ENCODE data around the gene PRDM12.

Gene PRDM12

GRCh38 chr9:130664251-130665028 lies at the start of gene PRDM12:
Gene PRDM12 (plus strand): TSS chr9:130664594. CDS start chr9:130664654, 60 bp downstream.
- TF ChIP-seq GATA3 (IDR thresholded peaks at IDR 0.05; ENCODE audit: low read depth, low read length) (no peak), GATA2 (IDR thresholded peaks at IDR 0.05; ENCODE audit: low read depth, low read length) (no peak)

DNA sequence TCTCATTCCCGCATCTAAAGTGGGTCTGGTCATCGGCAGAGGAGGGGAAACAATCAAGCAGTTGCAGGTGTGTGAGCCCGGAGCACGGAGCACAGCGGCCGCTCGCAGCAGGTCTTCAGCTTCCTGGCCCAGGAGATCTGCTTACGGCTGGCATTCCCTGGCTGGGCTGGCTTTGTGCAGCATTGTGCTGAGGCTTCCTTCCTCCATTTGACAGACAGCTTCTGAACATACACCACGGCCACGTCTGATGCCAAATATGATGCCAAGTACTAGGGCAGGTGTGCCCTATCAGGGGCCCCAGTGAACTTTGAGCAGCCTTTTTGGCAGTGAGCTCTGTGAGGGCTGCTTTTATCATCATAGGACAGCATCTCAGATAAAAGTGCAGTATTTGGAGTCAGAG lies 47.9 kb upstream of the PRDM12 start:
- TF ChIP-seq GATA3 (IDR thresholded peaks at IDR 0.05; ENCODE audit: low read depth, low read length) (no peak), GATA2 (IDR thresholded peaks at IDR 0.05; ENCODE audit: low read depth, low read length) (no peak)

- no peak for TF ChIP-seq GATA3 (IDR thresholded peaks at IDR 0.05; ENCODE audit: low read depth, low read length)
- TF ChIP-seq GATA2 (IDR thresholded peaks at IDR 0.05; ENCODE audit: low read depth, low read length): no peak
These were observed 40.9 kb upstream of the PRDM12 start for GRCh38 chr9:130623466-130623865.

DNA sequence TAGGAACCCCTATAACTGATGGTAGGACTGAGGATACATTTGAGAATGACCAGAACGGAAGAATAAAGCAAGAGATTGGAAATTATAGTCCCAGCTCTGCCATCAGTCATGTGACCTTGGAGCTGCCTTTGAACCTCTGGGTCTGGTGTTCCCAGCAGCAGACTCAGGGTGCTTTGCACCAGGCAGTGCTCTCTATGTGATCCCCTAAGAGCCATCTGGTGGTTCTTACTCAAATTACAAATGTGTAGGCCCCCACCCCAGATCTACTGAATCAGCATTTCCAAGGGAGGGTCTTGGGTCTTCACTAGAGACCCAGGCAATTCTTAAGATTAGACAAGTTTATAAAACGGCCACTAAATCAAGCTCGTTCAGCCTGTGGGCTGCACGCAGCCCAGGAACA lies 40.2 kb upstream of the PRDM12 start:
- TF ChIP-seq GATA3 (IDR thresholded peaks at IDR 0.05; ENCODE audit: low read depth, low read length): no peak
- TF ChIP-seq GATA2 (IDR thresholded peaks at IDR 0.05; ENCODE audit: low read depth, low read length): no peak

DNA sequence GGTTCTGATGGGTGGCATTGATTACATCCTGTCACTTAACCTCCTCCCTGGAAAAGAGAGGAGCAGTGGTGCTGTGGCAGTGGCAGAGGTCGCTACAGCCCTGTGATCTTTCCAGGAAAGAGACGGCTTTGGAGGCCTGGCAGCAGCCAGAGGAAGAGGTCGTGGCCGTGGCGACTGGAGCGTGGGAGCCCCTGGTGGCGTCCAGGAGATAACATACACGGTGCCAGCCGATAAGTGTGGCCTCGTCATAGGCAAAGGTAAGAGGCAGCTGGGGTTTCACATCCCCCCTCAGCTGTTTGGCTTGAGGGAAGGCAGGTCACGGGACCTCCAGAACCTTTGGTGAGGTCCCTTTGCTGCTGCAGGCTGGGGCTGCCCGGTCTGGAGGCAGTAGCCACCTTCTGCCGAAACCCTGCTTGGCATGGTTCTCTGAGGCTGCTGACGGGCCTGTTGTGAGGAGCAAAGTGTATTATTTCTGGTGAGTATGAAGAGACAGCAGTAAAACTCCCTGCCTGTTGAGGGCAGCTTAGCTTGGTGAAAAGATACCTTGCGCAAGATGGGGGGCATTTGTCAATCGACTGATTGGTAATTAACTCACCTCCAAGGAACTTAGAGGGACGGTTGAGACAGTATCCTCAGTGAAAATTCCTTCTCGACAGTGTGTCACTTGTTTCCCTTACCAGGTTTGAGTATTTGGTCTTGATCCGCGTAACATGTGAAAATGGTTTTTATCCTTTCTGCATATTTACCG lies 38.0 kb upstream of the PRDM12 start:
- TF ChIP-seq GATA2 (IDR thresholded peaks at IDR 0.05; ENCODE audit: low read depth, low read length): no peak
- no peak for TF ChIP-seq GATA3 (IDR thresholded peaks at IDR 0.05; ENCODE audit: low read depth, low read length)

DNA sequence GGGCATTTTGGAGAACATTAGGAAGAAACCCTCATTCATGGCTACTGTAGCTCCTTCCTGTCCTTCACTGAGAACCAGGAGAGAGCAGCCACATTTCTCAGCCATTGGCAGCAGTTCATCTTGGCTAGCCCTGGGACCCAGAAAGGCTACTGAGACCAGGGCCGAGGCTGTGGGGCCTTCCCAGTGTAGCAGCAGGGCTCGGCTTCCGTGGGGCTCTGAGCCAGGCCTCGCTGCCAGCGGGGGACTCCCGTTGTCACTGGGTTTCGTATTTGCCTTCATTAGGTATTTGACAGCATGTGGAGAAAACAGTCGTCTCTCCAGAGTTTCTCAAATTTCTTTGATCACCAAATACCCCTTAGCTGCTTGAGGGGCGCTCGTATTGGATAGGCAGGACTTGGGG lies 37.3 kb upstream of the PRDM12 start:
- TF ChIP-seq GATA2 (IDR thresholded peaks at IDR 0.05; ENCODE audit: low read depth, low read length) (no peak), GATA3 (IDR thresholded peaks at IDR 0.05; ENCODE audit: low read depth, low read length) (no peak)

DNA sequence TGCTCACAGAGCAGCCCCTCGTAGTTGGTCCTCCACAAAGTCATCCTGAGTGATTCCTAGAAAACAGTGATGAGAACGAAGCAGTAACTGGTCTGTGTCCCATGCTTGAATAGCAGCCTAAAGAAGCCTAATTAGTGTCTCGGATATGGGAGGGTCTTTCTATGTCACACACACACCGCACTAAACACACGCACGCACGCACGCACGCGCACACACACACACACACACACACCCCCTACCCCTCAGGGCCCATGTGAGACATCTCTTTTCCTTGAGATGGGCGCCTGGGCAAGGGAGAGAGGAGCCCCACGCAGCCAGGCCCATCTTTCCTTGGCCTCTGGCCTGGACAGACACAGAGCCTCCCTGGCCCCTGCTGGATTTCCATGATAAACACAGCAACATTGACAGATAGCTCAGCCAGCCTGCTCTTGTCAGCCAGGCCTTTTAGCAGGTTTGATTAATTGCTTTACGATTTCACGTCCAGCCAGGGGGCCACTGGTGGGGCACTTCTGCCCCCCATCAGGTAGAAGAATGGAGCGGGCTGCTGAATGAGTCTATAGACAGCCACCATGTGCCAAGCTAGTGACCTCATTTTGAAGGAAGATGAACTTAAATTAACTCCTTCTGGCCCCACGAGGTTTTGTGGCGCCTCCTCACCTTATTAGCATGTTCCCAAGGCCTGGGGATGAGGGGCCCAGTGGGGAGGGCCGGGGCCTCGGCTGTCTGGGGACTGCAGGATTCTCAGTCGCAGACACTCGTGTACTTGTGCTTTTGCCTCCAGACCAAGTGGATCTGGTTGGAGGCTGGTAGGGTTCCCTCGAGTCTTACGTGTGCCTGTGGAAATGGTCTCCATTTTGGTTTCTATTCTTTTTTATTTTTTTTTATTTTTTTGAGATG lies 36.2 kb upstream of the PRDM12 start:
- TF ChIP-seq GATA3 (IDR thresholded peaks at IDR 0.05; ENCODE audit: low read depth, low read length): no peak
- no peak for TF ChIP-seq GATA2 (IDR thresholded peaks at IDR 0.05; ENCODE audit: low read depth, low read length)

DNA sequence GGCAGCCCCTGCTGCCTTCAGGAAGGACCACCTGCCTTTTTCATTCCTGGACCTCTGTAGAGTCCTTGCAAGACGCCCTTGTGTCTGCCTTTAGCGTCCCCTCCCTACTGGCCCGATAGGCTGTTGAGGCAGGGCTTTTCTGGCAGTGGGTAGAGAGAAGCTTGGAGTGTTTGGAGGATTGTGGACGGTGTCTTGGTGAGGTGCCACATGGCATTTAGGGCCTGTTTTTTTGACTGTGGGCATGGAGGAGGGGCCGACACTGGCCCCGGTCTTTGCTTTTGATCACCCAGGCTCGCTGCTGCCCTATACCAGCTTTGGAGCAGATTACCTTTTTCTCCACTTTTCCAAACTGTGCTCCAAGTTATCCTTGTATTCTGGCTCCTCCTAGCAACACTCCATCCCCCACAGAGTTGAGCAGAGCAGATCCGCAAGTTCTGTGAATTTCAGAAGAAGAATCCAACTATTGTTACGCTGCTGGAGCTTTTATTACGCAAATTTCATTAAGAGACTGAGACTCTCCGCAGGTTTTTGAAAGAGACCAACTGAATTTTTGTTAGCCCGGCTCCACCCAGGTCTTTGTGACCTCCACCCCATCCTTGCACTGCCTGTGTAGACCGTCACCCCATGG lies 34.8 kb upstream of the PRDM12 start:
- TF ChIP-seq GATA3 (IDR thresholded peaks at IDR 0.05; ENCODE audit: low read depth, low read length) (no peak), GATA2 (IDR thresholded peaks at IDR 0.05; ENCODE audit: low read depth, low read length) (no peak)

- no peak for TF ChIP-seq GATA2 (IDR thresholded peaks at IDR 0.05; ENCODE audit: low read depth, low read length)
- TF ChIP-seq GATA3 (IDR thresholded peaks at IDR 0.05; ENCODE audit: low read depth, low read length): no peak
These were observed 34.3 kb upstream of the PRDM12 start for GRCh38 chr9:130630071-130630450.

DNA sequence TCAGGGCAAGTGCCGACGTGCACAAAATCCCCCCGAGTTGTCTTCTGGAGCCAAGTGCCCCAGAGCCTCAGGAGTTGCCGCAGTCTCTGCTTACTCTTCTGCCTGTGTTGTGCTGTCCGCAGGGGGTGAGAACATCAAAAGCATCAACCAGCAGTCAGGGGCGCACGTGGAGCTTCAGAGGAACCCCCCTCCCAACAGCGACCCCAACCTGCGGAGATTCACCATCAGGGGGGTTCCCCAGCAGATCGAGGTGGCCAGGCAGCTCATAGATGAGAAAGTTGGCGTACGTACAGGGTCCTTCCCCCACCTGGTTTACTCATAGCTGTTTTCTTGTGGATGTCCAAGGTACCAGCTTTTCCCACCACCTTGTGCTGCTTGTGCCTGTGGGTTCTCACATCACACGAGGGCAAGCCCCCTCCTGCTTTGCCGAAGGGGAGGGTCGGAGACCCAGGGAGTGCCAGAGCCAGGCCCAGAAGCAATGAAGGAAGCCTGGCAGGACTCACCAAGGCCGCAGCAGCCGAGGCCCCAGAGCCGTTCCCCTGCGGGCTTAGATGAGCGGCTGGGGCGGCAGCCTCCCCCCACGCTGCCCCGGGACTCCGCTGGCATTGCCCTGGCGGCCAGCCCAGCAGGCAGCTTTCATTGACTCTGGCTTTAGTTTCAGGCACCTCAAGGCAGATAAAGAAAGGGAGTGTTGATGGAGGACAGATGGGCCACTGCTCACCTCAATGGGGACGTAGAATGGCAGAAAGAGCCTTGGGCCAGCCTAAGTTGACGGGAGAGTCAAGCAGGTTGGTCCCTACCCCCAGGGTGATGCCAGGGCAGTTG lies 33.7 kb upstream of the PRDM12 start:
- TF ChIP-seq GATA3 (IDR thresholded peaks at IDR 0.05; ENCODE audit: low read depth, low read length) (no peak), GATA2 (IDR thresholded peaks at IDR 0.05; ENCODE audit: low read depth, low read length) (no peak)

DNA sequence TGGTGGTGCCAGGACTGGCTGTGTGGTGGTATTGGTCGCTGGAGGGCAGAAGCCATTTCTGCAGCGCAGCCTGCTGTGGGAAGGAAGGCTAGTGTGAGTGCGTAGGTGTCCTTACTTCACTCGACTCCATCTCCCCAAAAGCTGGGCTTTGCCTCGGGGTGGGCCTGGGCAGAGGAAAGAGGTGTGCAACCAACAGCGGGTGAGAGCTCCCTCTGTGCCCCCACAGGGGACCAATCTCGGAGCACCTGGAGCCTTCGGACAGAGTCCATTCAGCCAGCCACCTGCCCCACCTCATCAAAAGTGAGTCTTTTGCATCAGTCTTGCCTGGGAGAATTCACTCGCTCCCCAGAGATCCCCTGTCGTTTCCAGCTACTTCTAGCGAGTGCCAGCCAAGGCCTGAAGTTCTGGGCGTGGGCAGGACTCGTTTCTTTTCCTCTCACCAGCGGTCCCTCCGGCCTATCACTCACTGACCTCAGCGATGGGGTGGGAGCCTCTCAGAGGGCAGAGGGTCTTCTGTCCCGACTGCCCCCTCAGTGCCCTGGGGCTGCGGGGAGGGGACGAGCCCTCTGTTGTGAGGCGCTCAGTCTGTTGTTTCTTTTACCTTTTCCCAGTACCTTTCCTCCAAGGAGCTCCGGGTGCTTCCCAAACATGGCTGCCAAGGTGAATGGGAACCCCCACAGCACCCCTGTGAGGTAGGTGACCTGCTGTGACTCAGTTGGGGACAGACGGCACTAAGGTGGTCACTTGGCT lies 32.9 kb upstream of the PRDM12 start:
- no peak for TF ChIP-seq GATA3 (IDR thresholded peaks at IDR 0.05; ENCODE audit: low read depth, low read length)
- TF ChIP-seq GATA2 (IDR thresholded peaks at IDR 0.05; ENCODE audit: low read depth, low read length): no peak

DNA sequence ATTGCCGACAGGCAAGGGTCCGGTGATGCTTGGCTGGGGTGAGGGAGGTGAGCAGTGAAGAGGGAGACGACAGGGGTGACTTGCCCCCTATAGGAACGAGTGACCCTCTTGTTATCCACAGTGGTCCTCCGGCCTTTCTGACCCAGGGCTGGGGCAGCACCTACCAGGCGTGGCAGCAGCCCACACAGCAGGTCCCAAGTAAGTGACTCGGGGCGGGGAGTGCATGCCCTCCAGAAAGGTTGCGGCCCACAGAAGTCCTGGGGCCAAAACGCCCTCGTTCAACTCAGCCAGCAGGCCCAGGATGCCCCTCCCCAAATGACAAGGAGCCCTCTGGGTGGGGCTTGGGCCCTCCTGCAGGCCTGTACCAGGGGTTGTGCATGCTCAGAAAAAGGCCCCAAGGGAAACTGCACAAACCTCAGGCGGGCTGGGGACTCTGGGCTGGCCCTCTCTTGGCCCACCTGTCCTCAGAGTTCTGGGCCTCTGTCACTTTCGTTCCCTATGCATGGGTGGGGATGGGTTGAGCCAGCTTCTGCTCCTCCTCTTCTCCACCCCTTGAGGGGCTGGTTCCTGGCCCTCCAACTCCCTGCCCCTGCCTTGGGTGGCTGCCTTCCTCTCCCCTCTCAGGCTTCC lies 32.2 kb upstream of the PRDM12 start:
- TF ChIP-seq GATA3 (IDR thresholded peaks at IDR 0.05; ENCODE audit: low read depth, low read length): no peak
- TF ChIP-seq GATA2 (IDR thresholded peaks at IDR 0.05; ENCODE audit: low read depth, low read length): no peak
